ENCODE measurements around the gene RELT. TPM values are rescaled to one million over a fixed set of nuclear protein-coding genes. Genes with fewer than 3 reads are reported as not detected.

Gene RELT
- total RNA-seq, 1 experiment from 2014 or later, result 10.2 TPM

DNA sequence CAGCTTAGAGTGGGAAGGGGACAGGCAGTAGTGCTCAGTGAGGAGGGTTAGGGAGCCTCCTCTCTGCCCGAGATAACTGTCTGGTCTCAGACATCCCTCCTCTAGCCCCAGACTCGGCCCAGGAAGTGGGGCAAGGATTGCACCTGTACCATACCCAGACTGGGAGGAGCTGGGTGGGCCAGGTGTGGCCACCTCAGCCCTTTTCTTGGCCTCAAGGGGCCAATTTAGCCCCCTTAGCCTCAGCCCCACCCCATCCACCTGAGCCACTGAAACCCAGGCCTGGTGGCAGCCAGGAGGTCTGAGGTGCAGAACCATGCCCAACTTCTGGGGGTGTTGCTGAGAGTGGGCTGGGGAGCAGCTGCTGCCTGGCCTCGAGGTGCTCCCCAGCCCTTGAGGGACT is 6.5 kb downstream of the RELT start:
- Histone ChIP-seq H2BK120ac (ENCODE audit: low read depth, low read length, poor library complexity, severe bottlenecking) (no peak overlapping the region), H3K23me2 (ENCODE audit: insufficient read length, low read depth, low read length, poor library complexity, severe bottlenecking) (no peaks in the 10 kb centered on the region), H2BK12ac (ENCODE audit: insufficient read length, low read depth, low read length) (no peak overlapping the region), H2BK15ac (ENCODE audit: low read depth, low read length) (no peak overlapping the region), H3K4ac (ENCODE audit: low read depth, low read length) (no peak overlapping the region), H4K5ac (ENCODE audit: insufficient read length, low read depth, low read length) (no peak overlapping the region), H3K56ac (ENCODE audit: insufficient read length, low read depth, low read length) (no peak overlapping the region), H3K27ac (ENCODE audit: insufficient read length, low read depth, low read length) (no peak overlapping the region), H4K8ac (replicated peaks; ENCODE audit: insufficient read length, low read depth, low read length) (no peak overlapping the region), H2BK5ac (ENCODE audit: insufficient read length, low read length) (no peak overlapping the region), H3K9ac (ENCODE audit: extremely low read depth, insufficient read length, low read length) (no peak overlapping the region), H4K91ac (ENCODE audit: insufficient read length, low read depth, low read length) (no peak overlapping the region), H3K14ac (ENCODE audit: insufficient read depth, low read length) (no peak overlapping the region), H2AK5ac (ENCODE audit: insufficient read length, low read length) (no peak overlapping the region), H3K18ac (ENCODE audit: insufficient read length, low read depth, low read length) (no peak overlapping the region), H3K9me3 (ENCODE audit: control insufficient read depth, low read depth, low read length) (no peaks in the 10 kb centered on the region), H3T11ph (ENCODE audit: low read length) (no peak overlapping the region), H3K79me1 (ENCODE audit: insufficient read depth, low read depth, low read length, poor library complexity, severe bottlenecking) (no peaks in the 10 kb centered on the region), H3K23ac (ENCODE audit: insufficient read length, low read depth, low read length) (no peak overlapping the region), H3K27me3 (ENCODE audit: insufficient read depth, low read length) (no peaks in the 10 kb centered on the region), H4K20me1 (ENCODE audit: control insufficient read depth, insufficient read depth, insufficient read length) (no peaks in the 10 kb centered on the region), H3K4me2 (ENCODE audit: insufficient read depth, insufficient read length, low read length) (no peak overlapping the region), H3K4me1 (ENCODE audit: insufficient read depth, low read length) (no peaks in the 10 kb centered on the region), H2BK20ac (ENCODE audit: low read depth, low read length, poor library complexity, severe bottlenecking) (no peak overlapping the region), H2AFZ (ENCODE audit: low read length) (no peak overlapping the region), H3K79me2 (ENCODE audit: insufficient read depth, low read length) (no peaks in the 10 kb centered on the region; the same call in 1 of the 2 replicates)
- DNase-seq, result no peak
- peaks cover 5% of the 10 kb centered on the region for H3K27me3 Mint-ChIP-seq (ENCODE audit: low read depth)
- TF ChIP-seq, protein P1, sequence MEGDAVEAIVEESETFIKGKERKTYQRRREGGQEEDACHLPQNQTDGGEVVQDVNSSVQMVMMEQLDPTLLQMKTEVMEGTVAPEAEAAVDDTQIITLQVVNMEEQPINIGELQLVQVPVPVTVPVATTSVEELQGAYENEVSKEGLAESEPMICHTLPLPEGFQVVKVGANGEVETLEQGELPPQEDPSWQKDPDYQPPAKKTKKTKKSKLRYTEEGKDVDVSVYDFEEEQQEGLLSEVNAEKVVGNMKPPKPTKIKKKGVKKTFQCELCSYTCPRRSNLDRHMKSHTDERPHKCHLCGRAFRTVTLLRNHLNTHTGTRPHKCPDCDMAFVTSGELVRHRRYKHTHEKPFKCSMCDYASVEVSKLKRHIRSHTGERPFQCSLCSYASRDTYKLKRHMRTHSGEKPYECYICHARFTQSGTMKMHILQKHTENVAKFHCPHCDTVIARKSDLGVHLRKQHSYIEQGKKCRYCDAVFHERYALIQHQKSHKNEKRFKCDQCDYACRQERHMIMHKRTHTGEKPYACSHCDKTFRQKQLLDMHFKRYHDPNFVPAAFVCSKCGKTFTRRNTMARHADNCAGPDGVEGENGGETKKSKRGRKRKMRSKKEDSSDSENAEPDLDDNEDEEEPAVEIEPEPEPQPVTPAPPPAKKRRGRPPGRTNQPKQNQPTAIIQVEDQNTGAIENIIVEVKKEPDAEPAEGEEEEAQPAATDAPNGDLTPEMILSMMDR (conservative IDR thresholded peaks at IDR 0.05), result no peak
- H3K36me3 Mint-ChIP-seq (ENCODE audit: insufficient read depth in 1 of 3, low read depth in 3 of 3), result no peaks in the 10 kb centered on the region; a peak in 1 of 7 replicates
- H3K4me3 Mint-ChIP-seq, result no peak overlapping the region
- WGBS (ENCODE audit: extremely low coverage, insufficient read length, low lambda C conversion rate), result no CpG with 5 or more reads among the region's 3 CpGs
- no peaks in the 10 kb centered on the region for H3K9me3 Mint-ChIP-seq
- peaks cover 19 to 34% of the 10 kb centered on the region in 2 experiments for H3K4me1 Mint-ChIP-seq
- no peak overlapping the region for H3K27ac Mint-ChIP-seq

Measured in H9 (cell line).